ENCODE data around the gene BOK. TPM values are rescaled to one million over a fixed set of nuclear protein-coding genes. Genes with fewer than 3 reads are reported as not detected.

The BOK gene
- total and polyA plus RNA-seq, 10 of the 15 experiments (the other 5 are each of a cell fraction or from before 2014, with no cell fraction given), result 0.04 to 0.15 (median 0.12) TPM; not detected in 7

DNA sequence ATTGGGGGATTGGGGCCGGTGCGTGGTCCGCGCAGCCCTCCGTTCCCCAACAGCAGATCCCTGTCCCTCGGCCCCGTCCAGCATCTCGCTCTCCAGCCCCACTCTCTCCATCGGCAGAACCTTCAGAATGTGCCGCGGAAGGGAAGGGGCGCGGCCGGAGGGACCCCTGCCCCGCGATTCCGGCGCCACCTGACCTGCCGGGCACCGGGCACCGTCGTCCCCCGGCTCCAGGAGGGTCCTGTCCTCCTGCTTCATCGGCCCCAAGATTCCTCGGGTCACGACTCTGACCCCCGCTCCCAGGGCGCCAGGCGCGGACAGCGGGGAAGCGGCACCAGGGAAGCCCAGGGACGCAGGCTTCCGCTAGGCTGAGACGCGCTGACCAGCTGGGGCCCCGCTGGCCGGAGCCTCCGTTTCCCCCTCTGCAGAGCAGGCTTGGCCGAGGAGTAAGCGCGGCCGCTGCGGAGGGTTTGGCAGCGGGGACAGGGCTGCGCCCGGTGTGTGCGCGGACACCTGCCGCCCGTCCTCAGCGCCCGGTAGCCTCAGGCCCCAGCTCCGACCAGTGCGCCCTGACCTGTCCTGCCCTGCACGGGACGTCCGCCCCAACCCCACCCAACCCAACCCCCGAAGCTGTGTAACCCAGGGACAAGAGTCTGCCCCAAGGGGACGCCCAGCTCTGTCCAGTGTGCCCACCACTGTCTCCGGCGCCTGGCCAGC is 16.8 kb upstream of the BOK start (continued):
- TF ChIP-seq CBX3 (IDR thresholded peaks at IDR 0.05; ENCODE audit: borderline replicate concordance, low read depth) (no peak), MTA2 (IDR thresholded peaks at IDR 0.05; ENCODE audit: low read depth) (no peak)

DNA sequence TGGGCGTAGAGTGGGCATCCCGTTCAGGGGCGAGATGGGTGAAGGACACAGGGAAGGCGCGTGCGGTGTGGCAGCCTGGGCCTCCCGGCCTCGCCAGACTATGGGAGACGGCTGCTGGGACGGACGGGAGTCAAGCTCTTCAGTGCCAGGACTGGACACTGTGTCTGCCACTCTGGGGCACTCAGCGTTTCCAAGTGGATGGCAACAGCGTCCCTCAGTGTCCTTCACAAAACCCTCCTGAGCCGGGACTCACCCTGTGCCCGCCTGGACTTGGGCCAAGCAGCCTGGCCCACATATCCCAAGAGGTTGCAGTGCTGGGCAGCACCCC is 16.3 kb upstream of the BOK start:
- FAIRE-seq (no peak), DNase-seq (ENCODE audit: low read depth, low spot score) (no peak), ATAC-seq (no peak)
- BruUV-seq (replicated peaks), result no TSS peak
- ChIA-PET POLR2A (no interaction called here), CTCF (interaction anchor here (0.6 kb wide), 1 partner anchor 247 kb away, joined by 4 read pairs; no protein-coding TSS in a partner anchor), RAD21 (ENCODE audit: unreplicated experiment) (no interaction called here), SMC1A (ENCODE audit: uncharacterized antibody, unreplicated experiment) (no interaction called here)
- no peaks in the 10 kb centered on the region for H3K36me3 ChIP-seq (ENCODE audit: control insufficient read depth in 2 of 2, insufficient read depth in 2 of 2, low read length in 1 of 2)
- intact Hi-C loops (cut with micrococcal nuclease; ENCODE audit: unreplicated experiment) (no loop called here), in situ Hi-C loops (cut with MboI) (no loop called here)
- no peaks in the 10 kb centered on the region for H3K4me1 ChIP-seq (ENCODE audit: control insufficient read depth, insufficient read depth, low read length)
- H3K4me2 ChIP-seq (ENCODE audit: control insufficient read depth, insufficient read depth), result no peak overlapping the region
- no peaks in the 10 kb centered on the region; a peak in 2 of 4 replicates for H3K27me3 ChIP-seq (replicated peaks in 1 of 2; ENCODE audit: control insufficient read depth in 2 of 2, insufficient read depth in 2 of 2, low read length in 1 of 2)
- TF ChIP-seq MTA2 (IDR thresholded peaks at IDR 0.05; ENCODE audit: low read depth), result no peak
- TF ChIP-seq RB1 (IDR thresholded peaks at IDR 0.05; ENCODE audit: borderline replicate concordance), result no peak
- no peak for TF ChIP-seq MYB (IDR thresholded peaks at IDR 0.05; ENCODE audit: borderline replicate concordance, low read depth, low read length)
- TF ChIP-seq, protein P1, sequence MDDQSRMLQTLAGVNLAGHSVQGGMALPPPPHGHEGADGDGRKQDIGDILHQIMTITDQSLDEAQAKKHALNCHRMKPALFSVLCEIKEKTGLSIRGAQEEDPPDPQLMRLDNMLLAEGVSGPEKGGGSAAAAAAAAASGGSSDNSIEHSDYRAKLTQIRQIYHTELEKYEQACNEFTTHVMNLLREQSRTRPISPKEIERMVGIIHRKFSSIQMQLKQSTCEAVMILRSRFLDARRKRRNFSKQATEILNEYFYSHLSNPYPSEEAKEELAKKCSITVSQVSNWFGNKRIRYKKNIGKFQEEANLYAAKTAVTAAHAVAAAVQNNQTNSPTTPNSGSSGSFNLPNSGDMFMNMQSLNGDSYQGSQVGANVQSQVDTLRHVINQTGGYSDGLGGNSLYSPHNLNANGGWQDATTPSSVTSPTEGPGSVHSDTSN (IDR thresholded peaks at IDR 0.05; ENCODE audit: insufficient replicate concordance, low read depth, low read length), result no peak
- TF ChIP-seq BRCA1 (IDR thresholded peaks at IDR 0.05; ENCODE audit: low read depth, low read length), result no peak
- TF ChIP-seq, protein P2, sequence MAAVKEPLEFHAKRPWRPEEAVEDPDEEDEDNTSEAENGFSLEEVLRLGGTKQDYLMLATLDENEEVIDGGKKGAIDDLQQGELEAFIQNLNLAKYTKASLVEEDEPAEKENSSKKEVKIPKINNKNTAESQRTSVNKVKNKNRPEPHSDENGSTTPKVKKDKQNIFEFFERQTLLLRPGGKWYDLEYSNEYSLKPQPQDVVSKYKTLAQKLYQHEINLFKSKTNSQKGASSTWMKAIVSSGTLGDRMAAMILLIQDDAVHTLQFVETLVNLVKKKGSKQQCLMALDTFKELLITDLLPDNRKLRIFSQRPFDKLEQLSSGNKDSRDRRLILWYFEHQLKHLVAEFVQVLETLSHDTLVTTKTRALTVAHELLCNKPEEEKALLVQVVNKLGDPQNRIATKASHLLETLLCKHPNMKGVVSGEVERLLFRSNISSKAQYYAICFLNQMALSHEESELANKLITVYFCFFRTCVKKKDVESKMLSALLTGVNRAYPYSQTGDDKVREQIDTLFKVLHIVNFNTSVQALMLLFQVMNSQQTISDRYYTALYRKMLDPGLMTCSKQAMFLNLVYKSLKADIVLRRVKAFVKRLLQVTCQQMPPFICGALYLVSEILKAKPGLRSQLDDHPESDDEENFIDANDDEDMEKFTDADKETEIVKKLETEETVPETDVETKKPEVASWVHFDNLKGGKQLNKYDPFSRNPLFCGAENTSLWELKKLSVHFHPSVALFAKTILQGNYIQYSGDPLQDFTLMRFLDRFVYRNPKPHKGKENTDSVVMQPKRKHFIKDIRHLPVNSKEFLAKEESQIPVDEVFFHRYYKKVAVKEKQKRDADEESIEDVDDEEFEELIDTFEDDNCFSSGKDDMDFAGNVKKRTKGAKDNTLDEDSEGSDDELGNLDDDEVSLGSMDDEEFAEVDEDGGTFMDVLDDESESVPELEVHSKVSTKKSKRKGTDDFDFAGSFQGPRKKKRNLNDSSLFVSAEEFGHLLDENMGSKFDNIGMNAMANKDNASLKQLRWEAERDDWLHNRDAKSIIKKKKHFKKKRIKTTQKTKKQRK (IDR thresholded peaks at IDR 0.05; ENCODE audit: low read depth, low read length), result no peak
- TF ChIP-seq GABPA (IDR thresholded peaks at IDR 0.05; ENCODE audit: low read depth), result no peak
- TF ChIP-seq TBL1XR1 (IDR thresholded peaks at IDR 0.05; ENCODE audit: low read depth, low read length), result no peak
- no peak for TF ChIP-seq NFYB (IDR thresholded peaks at IDR 0.05; ENCODE audit: insufficient read depth, low read depth, low read length)
- no peak for TF ChIP-seq SREBF2 (IDR thresholded peaks at IDR 0.05; ENCODE audit: low read length)
- no peak for TF ChIP-seq ZNF217 (IDR thresholded peaks at IDR 0.05)
- TF ChIP-seq, protein P3, sequence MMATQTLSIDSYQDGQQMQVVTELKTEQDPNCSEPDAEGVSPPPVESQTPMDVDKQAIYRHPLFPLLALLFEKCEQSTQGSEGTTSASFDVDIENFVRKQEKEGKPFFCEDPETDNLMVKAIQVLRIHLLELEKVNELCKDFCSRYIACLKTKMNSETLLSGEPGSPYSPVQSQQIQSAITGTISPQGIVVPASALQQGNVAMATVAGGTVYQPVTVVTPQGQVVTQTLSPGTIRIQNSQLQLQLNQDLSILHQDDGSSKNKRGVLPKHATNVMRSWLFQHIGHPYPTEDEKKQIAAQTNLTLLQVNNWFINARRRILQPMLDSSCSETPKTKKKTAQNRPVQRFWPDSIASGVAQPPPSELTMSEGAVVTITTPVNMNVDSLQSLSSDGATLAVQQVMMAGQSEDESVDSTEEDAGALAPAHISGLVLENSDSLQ (IDR thresholded peaks at IDR 0.05), result no peak
- no peak for TF ChIP-seq RFX5 (IDR thresholded peaks at IDR 0.05; ENCODE audit: low read depth, low read length)
- TF ChIP-seq RCOR1 (conservative IDR thresholded peaks at IDR 0.05; ENCODE audit: low read depth, low read length), result no peak
- TF ChIP-seq POLR2A (IDR thresholded peaks at IDR 0.05; ENCODE audit: low read depth, low read length), result no peak
- H3K27ac ChIP-seq (ENCODE audit: control insufficient read depth, insufficient read depth), result no peak overlapping the region
- H3K9me3 ChIP-seq (replicated peaks; ENCODE audit: control insufficient read depth, insufficient read depth, low read length), result no peaks in the 10 kb centered on the region; the same call in 2 of the 3 replicates
- WGBS (ENCODE audit: insufficient coverage, insufficient replicate concordance, low lambda C conversion rate, missing lambda C conversion rate), result 85% methylated on average over 15 of the region's 15 CpGs
- no peak overlapping the region for H2AFZ ChIP-seq (ENCODE audit: control insufficient read depth, low read depth, low read length)
- H4K20me1 ChIP-seq (ENCODE audit: control insufficient read depth, insufficient read depth), result no peaks in the 10 kb centered on the region
- H3K9ac ChIP-seq (ENCODE audit: control insufficient read depth, insufficient read depth, low read length), result no peak overlapping the region
- no peaks in the 10 kb centered on the region for H3K79me2 ChIP-seq (ENCODE audit: control insufficient read depth, insufficient read depth, low read length)
- no peak overlapping the region for H3K4me3 ChIP-seq

All from GM12878 (cell line).